Ascending aorta (tissue), 2 donors: ENCODE data around the gene ARID5B. TPM values are rescaled to one million over a fixed set of nuclear protein-coding genes. Genes with fewer than 3 reads are reported as not detected.

Experiments
- DNase-seq, 2 donors: peaks; one replicate each; pipeline ENCODE4 v3.0.0-alpha.2; 2019; ENCODE audit warnings: low spot score in 2 of 2
- H3K27ac ChIP-seq, 2 donors: fragments of 200-600 bp; sonication (generic); one replicate each; pipeline ENCODE4 v1.5.1; 2016 to 2017; ENCODE audit warnings: mild to moderate bottlenecking in 1 of 2
- H3K27me3 ChIP-seq: fragments of 200-600 bp; sonication (generic); one replicate; pipeline ENCODE4 v1.5.1; 2017
- H3K36me3 ChIP-seq, 2 donors: fragments of 200-600 bp; sonication (generic); one replicate each; pipeline ENCODE4 v1.5.1; 2016
- H3K4me1 ChIP-seq, 2 donors: fragments of 200-600 bp; sonication (generic); one replicate each; pipeline ENCODE4 v1.5.1; 2016 to 2017; ENCODE audit warnings: mild to moderate bottlenecking in 1 of 2
- H3K4me3 ChIP-seq, 2 donors: fragments of 200-600 bp; sonication (generic); one replicate each; pipeline ENCODE4 v1.5.1; 2016 to 2017; ENCODE audit warnings: mild to moderate bottlenecking in 1 of 2
- H3K9me3 ChIP-seq, 2 donors: fragments of 200-600 bp; sonication (generic); one replicate each; pipeline ENCODE4 v1.5.1; 2016
- CTCF ChIP-seq, 3 experiments: fragments of 200-600 bp in 2 of 3; fragments of 450-650 bp in 1 of 3; sonication (generic) in 2 of 3; IDR thresholded peaks; one replicate each; pipeline ENCODE4 v1.5.1; 2016 to 2019; ENCODE audit warnings: antibody characterized with exemption in 3 of 3, mild to moderate bottlenecking in 1 of 3, moderate library complexity in 1 of 3
- intact Hi-C: fragments of 100-400 bp; cut with DNase I; formaldehyde crosslinking; loops from one replicate; pipeline ENCODE4 v1.15.1; 2023
- total RNA-seq: library from RNA; depleted of rRNA; stranded (reverse); fragments of >200 nt; gene quantifications from one replicate; pipeline ENCODE4 v1.1.0, GENCODE V29; 2016

ARID5B gene
- total RNA-seq, 1 donor from 2014 or later, result 92.5 TPM

GRCh38 chr10:62136931-62137330 is 235.4 kb downstream of the ARID5B start:
- no peak overlapping the region for H3K4me3 ChIP-seq
- no peaks in the 10 kb centered on the region for H3K36me3 ChIP-seq
- no peaks in the 10 kb centered on the region for H3K9me3 ChIP-seq
- no peak overlapping the region for H3K27ac ChIP-seq
- DNase-seq, result no peak
- intact Hi-C loops, result no loop called here
- TF ChIP-seq CTCF (IDR thresholded peaks at IDR 0.05), result no peak
- H3K4me1 ChIP-seq, result no peaks in the 10 kb centered on the region
- H3K27me3 ChIP-seq, result no peaks in the 10 kb centered on the region

Other genes starting within 250 kb of the ARID5B start
- not detected for gene CABCOCO1, start 238.8 kb upstream of the ARID5B start, total RNA-seq